Esophagus muscularis mucosa (tissue), 4 donors: ENCODE measurements around the gene MBNL3. TPM values are rescaled to one million over a fixed set of nuclear protein-coding genes. Genes with fewer than 3 reads are reported as not detected.

Experiments used
- DNase-seq: peaks from one replicate; pipeline ENCODE4 v3.0.0-alpha.2; 2017; ENCODE audit errors: extremely low spot score
- H3K27ac ChIP-seq, 4 donors: fragments of 200-600 bp; sonication (generic); replicated peaks in 1 of 4; 1 replicate in 3 of 4; 2 replicates in 1 of 4; pipeline ENCODE4 v1.5.1; 2016 to 2019; ENCODE audit warnings: mild to moderate bottlenecking in 1 of 4
- H3K27me3 ChIP-seq, 4 donors: fragments of 200-600 bp; sonication (generic); one replicate each; pipeline versions ENCODE4 v1.5.1 to v1.6.0; 2016 to 2019
- H3K36me3 ChIP-seq, 4 donors: fragments of 200-600 bp; sonication (generic); one replicate each; pipeline ENCODE4 v1.5.1; 2016 to 2019
- H3K4me1 ChIP-seq, 4 donors: fragments of 200-600 bp; sonication (generic); one replicate each; pipeline ENCODE4 v1.5.1; 2016 to 2019
- H3K4me3 ChIP-seq, 4 donors: fragments of 200-600 bp; sonication (generic); 1 replicate in 2 of 4; 2 replicates in 2 of 4; pipeline ENCODE4 v1.5.1; 2016 to 2019; ENCODE audit warnings: mild to moderate bottlenecking in 4 of 4, moderate library complexity in 1 of 4
- H3K9me3 ChIP-seq, 4 donors: fragments of 200-600 bp; sonication (generic); 1 replicate in 3 of 4; 2 replicates in 1 of 4; pipeline ENCODE4 v1.5.1; 2016 to 2019
- EP300 ChIP-seq: sonication (generic); formaldehyde crosslinking; IDR thresholded peaks from one replicate; pipeline ENCODE4 v1.6.1; 2017; ENCODE audit warnings: antibody characterized with exemption
- POLR2A ChIP-seq: fragments of 450-650 bp; IDR thresholded peaks from one replicate; pipeline ENCODE4 v1.6.1; 2017; ENCODE audit warnings: antibody characterized with exemption, moderate library complexity, mild to moderate bottlenecking, low read depth
- POLR2AphosphoS5 ChIP-seq, 2 donors: sonication (generic); formaldehyde crosslinking; IDR thresholded peaks; one replicate each; pipeline ENCODE4 v1.6.1; 2017; ENCODE audit warnings: antibody characterized with exemption in 2 of 2
- WGBS: methylation state at CpG from one replicate; pipeline ENCODE4 v1.1.5; 2018; 5-methylcytosine and 5-hydroxymethylcytosine counted together
- intact Hi-C: fragments of 100-400 bp; cut with DNase I; formaldehyde crosslinking; loops from one replicate; pipeline ENCODE4 v1.15.1; 2023
- total RNA-seq, 4 donors: library from RNA; depleted of rRNA; stranded (reverse); fragments of >200 nt; gene quantifications; one replicate each; pipeline versions ENCODE4 v1.1.0 to v1.2.1, GENCODE V29; 2016
- TF ChIP-seq, protein P1 (sequence below), 3 experiments: fragments of 200-600 bp in 2 of 3; fragments of 450-650 bp in 1 of 3; sonication (generic) in 2 of 3; IDR thresholded peaks; one replicate each; pipeline ENCODE4 v1.5.1; 2017 to 2019; ENCODE audit warnings: antibody characterized with exemption in 3 of 3, mild to moderate bottlenecking in 2 of 3, moderate library complexity in 1 of 3

MBNL3 gene
- total RNA-seq, 4 donors from 2014 or later: 1.7 to 13.8 (median 6.8) TPM

DNA sequence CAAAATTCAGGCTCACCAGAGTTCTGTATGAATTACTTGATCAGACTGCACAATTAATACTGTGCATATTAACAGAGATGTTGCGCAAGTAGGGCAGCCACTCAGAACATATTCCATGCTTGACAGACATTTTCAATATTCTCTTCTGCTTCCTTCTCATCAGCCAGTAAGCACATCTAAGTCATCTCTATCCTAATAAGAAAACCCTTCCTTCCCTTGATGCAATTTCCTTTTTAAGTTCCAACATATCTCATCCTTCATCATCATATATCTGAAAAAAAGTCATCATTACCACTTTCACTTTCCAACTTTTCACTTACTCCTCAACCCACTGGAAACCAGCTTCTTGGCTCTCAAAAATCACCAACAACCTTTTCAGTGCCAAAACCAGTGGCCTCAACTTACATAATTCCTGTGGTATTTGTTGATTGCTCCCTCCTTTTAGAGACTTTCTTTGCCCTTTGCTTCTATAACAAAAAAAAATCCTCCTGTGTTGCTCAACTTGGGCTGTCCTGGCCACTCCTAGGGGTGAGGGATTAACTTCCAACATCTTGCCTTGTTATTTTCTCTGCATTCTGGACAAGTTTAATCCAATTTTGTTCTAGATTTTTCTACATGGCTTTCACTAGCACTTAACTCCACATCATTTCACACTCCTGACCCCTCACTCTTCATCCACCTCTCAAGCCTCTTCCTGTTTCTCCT lies 14.1 kb downstream of the MBNL3 start:
- Histone ChIP-seq H3K27me3 (no peaks in the 10 kb centered on the region), H3K4me3 (no peak overlapping the region), H3K27ac (no peak overlapping the region), H3K36me3 (no peaks in the 10 kb centered on the region), H3K4me1 (no peaks in the 10 kb centered on the region), H3K9me3 (no peaks in the 10 kb centered on the region)
- intact Hi-C loops: loop anchor here (10.0 kb wide), 2 partner anchors 180 to 250 kb away; no protein-coding TSS in a partner anchor
- no peak for TF ChIP-seq POLR2AphosphoS5 (IDR thresholded peaks at IDR 0.05)
- no peak for TF ChIP-seq POLR2A
- no peak for TF ChIP-seq EP300
- TF ChIP-seq, protein P1, sequence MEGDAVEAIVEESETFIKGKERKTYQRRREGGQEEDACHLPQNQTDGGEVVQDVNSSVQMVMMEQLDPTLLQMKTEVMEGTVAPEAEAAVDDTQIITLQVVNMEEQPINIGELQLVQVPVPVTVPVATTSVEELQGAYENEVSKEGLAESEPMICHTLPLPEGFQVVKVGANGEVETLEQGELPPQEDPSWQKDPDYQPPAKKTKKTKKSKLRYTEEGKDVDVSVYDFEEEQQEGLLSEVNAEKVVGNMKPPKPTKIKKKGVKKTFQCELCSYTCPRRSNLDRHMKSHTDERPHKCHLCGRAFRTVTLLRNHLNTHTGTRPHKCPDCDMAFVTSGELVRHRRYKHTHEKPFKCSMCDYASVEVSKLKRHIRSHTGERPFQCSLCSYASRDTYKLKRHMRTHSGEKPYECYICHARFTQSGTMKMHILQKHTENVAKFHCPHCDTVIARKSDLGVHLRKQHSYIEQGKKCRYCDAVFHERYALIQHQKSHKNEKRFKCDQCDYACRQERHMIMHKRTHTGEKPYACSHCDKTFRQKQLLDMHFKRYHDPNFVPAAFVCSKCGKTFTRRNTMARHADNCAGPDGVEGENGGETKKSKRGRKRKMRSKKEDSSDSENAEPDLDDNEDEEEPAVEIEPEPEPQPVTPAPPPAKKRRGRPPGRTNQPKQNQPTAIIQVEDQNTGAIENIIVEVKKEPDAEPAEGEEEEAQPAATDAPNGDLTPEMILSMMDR (IDR thresholded peaks at IDR 0.05): no peak
- 100% methylated on average over 1 of the region's 1 CpG for whole genome bisulfite sequencing
- DNase-seq: no peak

DNA sequence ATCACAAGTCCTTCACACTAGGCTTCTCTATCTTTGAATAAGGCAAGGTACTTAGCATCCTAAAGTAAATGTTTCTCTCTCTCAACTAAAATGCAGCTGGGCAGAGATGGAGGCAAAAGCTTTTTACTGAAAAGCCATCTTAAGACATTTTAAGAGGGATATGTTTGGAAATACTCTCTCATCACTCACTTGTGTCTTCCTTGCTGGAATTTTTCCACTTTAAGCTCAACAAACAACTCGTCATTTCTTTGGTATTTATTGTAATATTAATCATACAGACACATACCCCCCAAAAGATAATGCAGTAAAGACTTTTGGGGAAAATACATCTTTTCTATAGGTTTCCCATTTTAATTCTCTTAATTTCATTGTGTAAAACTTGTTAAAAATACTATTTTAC lies 16.4 kb downstream of the MBNL3 start:
- Histone ChIP-seq H3K36me3 (no peaks in the 10 kb centered on the region), H3K27me3 (no peaks in the 10 kb centered on the region), H3K4me1 (no peaks in the 10 kb centered on the region), H3K9me3 (no peaks in the 10 kb centered on the region), H3K27ac (no peak overlapping the region), H3K4me3 (no peak overlapping the region)
- intact Hi-C loops: loop anchor here (10.0 kb wide), 2 partner anchors 178 to 248 kb away; no protein-coding TSS in a partner anchor
- DNase-seq: no peak
- whole genome bisulfite sequencing: 19% methylated on average over 1 of the region's 1 CpG
- TF ChIP-seq, protein P1 (IDR thresholded peaks at IDR 0.05): no peak
- no peak for TF ChIP-seq POLR2A
- no peak for TF ChIP-seq POLR2AphosphoS5 (IDR thresholded peaks at IDR 0.05)
- TF ChIP-seq EP300: no peak

DNA sequence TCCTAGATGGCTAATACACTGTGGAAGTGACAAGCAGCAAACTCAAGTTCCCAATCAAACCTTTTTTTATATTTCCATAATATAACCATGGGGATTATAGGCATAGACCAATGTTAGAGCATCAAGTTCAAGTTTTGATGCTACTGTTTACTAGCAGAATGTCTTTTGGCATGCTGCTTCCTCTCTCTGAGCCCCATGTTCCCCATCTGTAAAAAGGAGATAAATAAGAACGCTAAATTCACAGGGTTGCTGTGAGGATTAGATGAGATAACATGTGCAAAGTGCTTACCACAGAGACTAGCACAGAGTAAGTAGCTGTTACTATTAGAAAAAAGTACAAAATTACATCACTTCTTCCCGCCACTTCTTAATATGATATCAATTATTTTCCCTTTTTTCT lies 18.0 kb downstream of the MBNL3 start:
- intact Hi-C loops: loop anchor here (10.0 kb wide), 2 partner anchors 176 to 246 kb away; no protein-coding TSS in a partner anchor
- Histone ChIP-seq H3K4me3 (no peak overlapping the region), H3K27ac (no peak overlapping the region), H3K9me3 (no peaks in the 10 kb centered on the region), H3K27me3 (no peaks in the 10 kb centered on the region), H3K36me3 (no peaks in the 10 kb centered on the region), H3K4me1 (no peaks in the 10 kb centered on the region)
- 77% methylated on average over 2 of the region's 2 CpGs for WGBS
- TF ChIP-seq EP300: no peak
- no peak for TF ChIP-seq POLR2A
- no peak for TF ChIP-seq POLR2AphosphoS5 (IDR thresholded peaks at IDR 0.05)
- TF ChIP-seq, protein P1 (IDR thresholded peaks at IDR 0.05): no peak
- no peak for DNase-seq

DNA sequence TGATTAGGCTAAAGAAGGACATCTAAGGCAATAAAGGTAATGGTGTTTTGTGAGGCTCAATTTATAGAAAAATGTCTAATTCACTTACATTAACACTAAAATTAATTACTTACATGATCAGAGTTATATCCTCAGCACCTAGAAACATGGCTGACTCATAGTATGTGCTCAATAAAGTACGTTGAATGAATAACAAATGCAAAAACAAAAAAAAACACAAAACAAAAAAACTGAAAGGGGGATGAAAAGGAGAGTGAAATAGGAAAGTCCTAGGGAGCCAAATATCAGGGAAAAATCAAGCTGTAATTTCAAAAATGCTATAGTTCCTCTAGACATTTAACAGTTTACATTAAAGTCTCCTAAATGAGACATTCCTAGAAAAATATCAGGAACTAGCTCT lies 18.7 kb downstream of the MBNL3 start:
- H3K4me3 ChIP-seq: no peak overlapping the region
- no peaks in the 10 kb centered on the region for H3K9me3 ChIP-seq
- no peaks in the 10 kb centered on the region for H3K36me3 ChIP-seq
- H3K27ac ChIP-seq: no peak overlapping the region
- H3K27me3 ChIP-seq: no peaks in the 10 kb centered on the region
- intact Hi-C loops: loop anchor here (10.0 kb wide), 2 partner anchors 175 to 245 kb away; no protein-coding TSS in a partner anchor
- H3K4me1 ChIP-seq: no peaks in the 10 kb centered on the region
- TF ChIP-seq EP300: no peak
- TF ChIP-seq POLR2A: no peak
- TF ChIP-seq, protein P1 (IDR thresholded peaks at IDR 0.05): no peak
- TF ChIP-seq POLR2AphosphoS5 (IDR thresholded peaks at IDR 0.05): no peak
- WGBS: 74% methylated on average over 1 of the region's 1 CpG
- DNase-seq: no peak
